Measurements from ENCODE around the gene HDGF. TPM values are rescaled to one million over a fixed set of nuclear protein-coding genes. Genes with fewer than 3 reads are reported as not detected.
"Not testable (repeated sequence)": the region's sequence is repeated elsewhere in the genome, so short reads cannot be mapped to it uniquely, and the experiment has no call there.

HDGF gene
- total RNA-seq, 1 experiment from 2014 or later, result 498 TPM

- intact Hi-C loops (cut with micrococcal nuclease; ENCODE audit: unreplicated experiment), result loop anchor here (1.0 to 5.0 kb wide), 4 partner anchors 15 to 74 kb away; partner anchors contain the start of genes HDGF, ISG20L2, METTL25B and MRPL24
- Histone ChIP-seq H3K4me2 (peak overlapping the region; percentile 82), H3K9me3 (ENCODE audit: insufficient read depth, low read depth) (no peaks in the 10 kb centered on the region), H3K27me3 (ENCODE audit: insufficient read depth, low read depth) (no peaks in the 10 kb centered on the region), H4K20me1 (ENCODE audit: insufficient read depth) (peaks cover 15% of the 10 kb centered on the region), H3F3A (ENCODE audit: insufficient read depth, low read depth) (peaks cover 5% of the 10 kb centered on the region), H3K9me2 (ENCODE audit: insufficient read depth) (no peaks in the 10 kb centered on the region), H3K36me3 (ENCODE audit: low read depth) (0 out of 2 replicates have a peak, but pooled peaks cover 11% of the 10 kb centered on the region), H3K4me3 (peak overlapping the region; percentile 80), H2AFZ (peak overlapping the region; percentile 87), H3K4me1 (replicated peaks; ENCODE audit: insufficient read depth) (peaks cover 18% of the 10 kb centered on the region), H3K79me2 (ENCODE audit: low read depth) (peaks cover 49% of the 10 kb centered on the region), H3K27ac (peak overlapping the region; percentile 36; the same call in 1 of the 2 replicates)
- BruUV-seq (replicated peaks), result TSS peak; percentile 75
- ChIA-PET POLR2A (ENCODE audit: unreplicated experiment) (interaction anchor here (0.5 to 1.0 kb wide), 5 partner anchors 14 to 36 kb away, joined by 3 to 26 read pairs (median 10); partner anchors contain the start of gene MRPL24), CTCF (interaction anchor here (1.0 kb wide), 2 partner anchors 40 to 77 kb away, joined by 3 to 5 read pairs; no protein-coding TSS in a partner anchor)
- peak in 1 of 2 experiments; percentile 39 for DNase-seq
- TF ChIP-seq EZH2 (IDR thresholded peaks at IDR 0.05; ENCODE audit: low read depth), result no peak
- TF ChIP-seq CTCF (conservative IDR thresholded peaks at IDR 0.05), result no peak
Observed at GRCh38 chr1:156766298-156767100, 15.0 kb upstream of the HDGF start.

GRCh38 chr1:156765666-156766065 is 14.2 kb upstream of the HDGF start:
- H3K4me3 ChIP-seq, result peak overlapping the region; percentile 80; the same call in 1 of the 2 replicates
- no peaks in the 10 kb centered on the region for H3K27me3 ChIP-seq (ENCODE audit: insufficient read depth, low read depth)
- DNase-seq, result no peak
- H3K9me3 ChIP-seq (ENCODE audit: insufficient read depth, low read depth), result no peaks in the 10 kb centered on the region
- peaks cover 18% of the 10 kb centered on the region for H3K4me1 ChIP-seq (replicated peaks; ENCODE audit: insufficient read depth)
- peaks cover 5% of the 10 kb centered on the region for H3F3A ChIP-seq (ENCODE audit: insufficient read depth, low read depth)
- no peak for TF ChIP-seq EZH2 (IDR thresholded peaks at IDR 0.05; ENCODE audit: low read depth)
- no peak for TF ChIP-seq CTCF (conservative IDR thresholded peaks at IDR 0.05)
- H3K4me2 ChIP-seq, result peak overlapping the region; percentile 82
- H4K20me1 ChIP-seq (ENCODE audit: insufficient read depth), result peaks cover 11% of the 10 kb centered on the region; the same call in 1 of the 2 replicates
- peaks cover 41% of the 10 kb centered on the region for H3K79me2 ChIP-seq (ENCODE audit: low read depth)
- H3K36me3 ChIP-seq (ENCODE audit: low read depth), result 0 out of 2 replicates have a peak, but pooled peaks cover 8% of the 10 kb centered on the region
- BruUV-seq (replicated peaks), result no TSS peak
- POLR2A ChIA-PET (ENCODE audit: unreplicated experiment), result no interaction called here
- H3K27ac ChIP-seq, result no peak overlapping the region
- H2AFZ ChIP-seq, result no peak overlapping the region
- no peaks in the 10 kb centered on the region for H3K9me2 ChIP-seq (ENCODE audit: insufficient read depth)
- intact Hi-C loops (cut with micrococcal nuclease; ENCODE audit: unreplicated experiment), result loop anchor here (5.0 kb wide), 1 partner anchor 73 kb away; no protein-coding TSS in a partner anchor
- CTCF ChIA-PET, result no interaction called here

GRCh38 chr1:156765136-156765535 is 13.7 kb upstream of the HDGF start:
- H3K4me2 ChIP-seq; POLR2A ChIA-PET (ENCODE audit: unreplicated experiment); H3K27ac ChIP-seq; DNase-seq; H3K36me3 ChIP-seq (ENCODE audit: low read depth); H3F3A ChIP-seq (ENCODE audit: insufficient read depth, low read depth); H3K27me3 ChIP-seq (ENCODE audit: insufficient read depth, low read depth); BruUV-seq (replicated peaks); H2AFZ ChIP-seq; H3K4me3 ChIP-seq; H3K9me3 ChIP-seq (ENCODE audit: insufficient read depth, low read depth); H3K9me2 ChIP-seq (ENCODE audit: insufficient read depth): not testable (repeated sequence)
- intact Hi-C loops (cut with micrococcal nuclease; ENCODE audit: unreplicated experiment), result loop anchor here (5.0 kb wide), 1 partner anchor 73 kb away; no protein-coding TSS in a partner anchor
- CTCF ChIA-PET, result interaction anchor here (0.6 kb wide), 1 partner anchor 15 kb away, joined by 4 read pairs; no protein-coding TSS in a partner anchor
- H3K4me1 ChIP-seq (replicated peaks; ENCODE audit: insufficient read depth), result peaks cover 18% of the 10 kb centered on the region
- H4K20me1 ChIP-seq (ENCODE audit: insufficient read depth), result peaks cover 11% of the 10 kb centered on the region; the same call in 1 of the 2 replicates
- peaks cover 35% of the 10 kb centered on the region for H3K79me2 ChIP-seq (ENCODE audit: low read depth)

Measured in PC-9 (cell line).